ENCODE measurements around the gene NLRP4.

DNA sequence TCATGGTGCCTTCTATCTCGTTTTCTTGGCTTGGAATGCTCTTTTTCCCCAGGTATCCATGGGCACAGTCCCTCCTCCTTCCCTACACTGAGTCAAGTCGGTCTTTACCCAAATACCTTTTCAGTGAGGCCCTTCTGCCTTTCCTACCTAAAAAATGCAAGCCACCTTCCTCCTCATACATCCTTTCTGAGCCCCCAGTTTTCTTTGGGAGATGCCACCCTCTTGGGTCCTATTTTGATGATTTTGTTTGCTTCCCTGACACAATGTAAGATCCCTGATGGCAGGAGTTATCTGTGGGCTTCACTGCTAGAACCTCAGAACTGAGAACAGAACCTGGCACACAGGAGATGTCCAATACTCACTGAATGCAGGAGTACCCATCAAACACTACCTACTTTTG lies 73.5 kb downstream of the NLRP4 start:
- TF ChIP-seq, protein P1, sequence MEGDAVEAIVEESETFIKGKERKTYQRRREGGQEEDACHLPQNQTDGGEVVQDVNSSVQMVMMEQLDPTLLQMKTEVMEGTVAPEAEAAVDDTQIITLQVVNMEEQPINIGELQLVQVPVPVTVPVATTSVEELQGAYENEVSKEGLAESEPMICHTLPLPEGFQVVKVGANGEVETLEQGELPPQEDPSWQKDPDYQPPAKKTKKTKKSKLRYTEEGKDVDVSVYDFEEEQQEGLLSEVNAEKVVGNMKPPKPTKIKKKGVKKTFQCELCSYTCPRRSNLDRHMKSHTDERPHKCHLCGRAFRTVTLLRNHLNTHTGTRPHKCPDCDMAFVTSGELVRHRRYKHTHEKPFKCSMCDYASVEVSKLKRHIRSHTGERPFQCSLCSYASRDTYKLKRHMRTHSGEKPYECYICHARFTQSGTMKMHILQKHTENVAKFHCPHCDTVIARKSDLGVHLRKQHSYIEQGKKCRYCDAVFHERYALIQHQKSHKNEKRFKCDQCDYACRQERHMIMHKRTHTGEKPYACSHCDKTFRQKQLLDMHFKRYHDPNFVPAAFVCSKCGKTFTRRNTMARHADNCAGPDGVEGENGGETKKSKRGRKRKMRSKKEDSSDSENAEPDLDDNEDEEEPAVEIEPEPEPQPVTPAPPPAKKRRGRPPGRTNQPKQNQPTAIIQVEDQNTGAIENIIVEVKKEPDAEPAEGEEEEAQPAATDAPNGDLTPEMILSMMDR (conservative IDR thresholded peaks at IDR 0.05; ENCODE audit: low read depth, low read length): no peak
- no peak for TF ChIP-seq EZH2 (IDR thresholded peaks at IDR 0.05; ENCODE audit: borderline replicate concordance, low read depth, low read length, poor library complexity, severe bottlenecking)
